ENCODE results near the gene ZDHHC14.
"Not testable (repeated sequence)": the region's sequence is repeated elsewhere in the genome, so short reads cannot be mapped to it uniquely, and the experiment has no call there.

The ZDHHC14 gene

DNA sequence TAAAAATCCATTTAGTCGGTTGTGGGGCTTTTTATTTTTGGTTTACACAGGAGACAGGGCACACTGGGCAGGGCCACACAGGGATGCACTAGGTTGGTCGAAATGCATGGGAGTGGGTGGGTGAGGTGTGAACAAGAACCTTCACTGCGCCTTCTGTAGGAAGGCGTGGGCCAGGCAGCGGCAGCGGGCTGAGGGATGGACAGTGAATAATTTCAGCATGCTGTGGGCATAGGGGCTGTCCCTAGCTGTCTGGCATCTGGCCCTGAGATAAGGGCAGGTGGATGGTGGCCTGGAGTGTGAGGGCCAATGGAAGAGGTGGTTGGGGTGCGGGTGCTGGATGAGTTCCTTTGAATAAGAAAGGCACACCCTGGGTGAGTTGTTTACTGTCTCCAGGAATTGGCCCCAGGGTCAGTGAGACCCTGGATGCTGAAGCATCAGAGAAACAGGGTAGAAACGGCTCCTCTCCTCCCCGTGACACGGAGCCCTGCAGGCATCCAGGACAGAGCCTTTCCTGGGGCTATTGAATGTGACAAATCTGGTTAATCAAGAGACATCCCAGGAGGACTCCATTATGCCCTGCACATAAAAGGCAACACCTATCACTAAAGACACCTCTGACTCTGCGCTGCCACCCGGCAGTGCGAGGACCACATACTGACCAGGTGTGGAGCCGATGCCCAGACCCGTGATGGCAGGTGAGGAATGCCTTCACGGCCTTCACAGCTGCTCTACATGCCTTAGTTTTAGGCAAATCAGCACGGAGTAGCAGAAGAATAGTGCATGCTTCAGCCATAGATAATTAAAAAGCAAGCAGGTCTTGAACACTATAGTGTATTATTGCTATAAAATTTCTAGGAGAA is 319.0 kb downstream of the ZDHHC14 start:
- H3K27ac ChIP-seq (ENCODE audit: low read depth, low read length) = no peak overlapping the region
- no peaks in the 10 kb centered on the region for H3K36me3 ChIP-seq (ENCODE audit: insufficient read depth, low read length)
- H3K4me3 ChIP-seq (ENCODE audit: low read depth, low read length) = no peak overlapping the region
- H3K4me1 ChIP-seq (ENCODE audit: control insufficient read depth, insufficient read depth, low read length, unreplicated experiment) = no peaks in the 10 kb centered on the region
- no peak overlapping the region for H2AFZ ChIP-seq (ENCODE audit: low read length, unreplicated experiment)
- H3K27me3 ChIP-seq (ENCODE audit: insufficient read depth, low read length) = peaks cover 33% of the 10 kb centered on the region
- H3K79me2 ChIP-seq (ENCODE audit: control insufficient read depth, insufficient read depth, low read length, unreplicated experiment) = no peaks in the 10 kb centered on the region

DNA sequence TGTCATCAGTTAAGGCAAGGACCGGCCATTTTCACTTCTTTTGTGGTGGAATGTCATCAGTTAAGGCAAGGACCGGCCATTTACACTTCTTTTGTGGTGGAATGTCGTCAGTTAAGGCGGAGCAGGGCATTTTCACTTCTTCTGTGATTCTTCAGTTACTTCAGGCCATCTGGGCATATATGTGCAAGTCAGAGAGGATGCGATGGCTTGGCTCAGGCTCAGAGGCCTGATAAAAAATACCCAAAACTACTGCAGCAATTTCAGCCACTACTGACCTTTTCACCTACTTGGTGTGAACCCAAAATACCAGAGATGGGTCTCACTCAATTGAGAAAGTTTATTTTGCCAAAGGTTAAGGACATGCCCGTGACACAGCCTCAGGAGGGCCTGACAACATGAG is 325.4 kb downstream of the ZDHHC14 start:
- not testable (repeated sequence) for H3K27ac ChIP-seq (ENCODE audit: low read depth, low read length); H3K79me2 ChIP-seq (ENCODE audit: control insufficient read depth, insufficient read depth, low read length, unreplicated experiment); H2AFZ ChIP-seq (ENCODE audit: low read length, unreplicated experiment); H3K36me3 ChIP-seq (ENCODE audit: insufficient read depth, low read length); H3K27me3 ChIP-seq (ENCODE audit: insufficient read depth, low read length); H3K4me1 ChIP-seq (ENCODE audit: control insufficient read depth, insufficient read depth, low read length, unreplicated experiment); H3K4me3 ChIP-seq (ENCODE audit: low read depth, low read length)

DNA sequence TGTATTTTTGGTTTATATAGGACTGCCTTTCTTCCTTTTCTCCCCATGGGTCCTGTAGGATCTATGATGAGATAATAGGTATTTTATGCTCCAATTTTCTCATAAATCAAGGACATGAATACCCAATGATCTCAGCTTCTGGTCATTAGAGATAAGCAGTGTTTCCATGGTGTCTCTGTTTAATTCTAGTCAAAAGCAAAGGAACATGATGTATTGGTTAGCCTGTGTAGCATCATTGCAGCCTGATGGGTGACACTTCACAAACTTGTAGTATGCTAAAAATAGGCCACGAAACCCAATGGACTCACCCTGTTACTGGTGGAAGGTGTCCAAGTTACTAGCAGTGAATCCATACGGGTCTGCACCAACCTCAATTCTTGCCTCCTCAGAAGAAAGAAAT is 325.9 kb downstream of the ZDHHC14 start:
- peaks cover 7% of the 10 kb centered on the region for H3K4me1 ChIP-seq (ENCODE audit: control insufficient read depth, insufficient read depth, low read length, unreplicated experiment)
- H3K79me2 ChIP-seq (ENCODE audit: control insufficient read depth, insufficient read depth, low read length, unreplicated experiment) = no peaks in the 10 kb centered on the region
- no peaks in the 10 kb centered on the region for H3K27me3 ChIP-seq (ENCODE audit: insufficient read depth, low read length)
- H3K36me3 ChIP-seq (ENCODE audit: insufficient read depth, low read length) = no peaks in the 10 kb centered on the region
- no peak overlapping the region for H3K27ac ChIP-seq (ENCODE audit: low read depth, low read length)
- no peak overlapping the region for H2AFZ ChIP-seq (ENCODE audit: low read length, unreplicated experiment)
- no peak overlapping the region for H3K4me3 ChIP-seq (ENCODE audit: low read depth, low read length)

DNA sequence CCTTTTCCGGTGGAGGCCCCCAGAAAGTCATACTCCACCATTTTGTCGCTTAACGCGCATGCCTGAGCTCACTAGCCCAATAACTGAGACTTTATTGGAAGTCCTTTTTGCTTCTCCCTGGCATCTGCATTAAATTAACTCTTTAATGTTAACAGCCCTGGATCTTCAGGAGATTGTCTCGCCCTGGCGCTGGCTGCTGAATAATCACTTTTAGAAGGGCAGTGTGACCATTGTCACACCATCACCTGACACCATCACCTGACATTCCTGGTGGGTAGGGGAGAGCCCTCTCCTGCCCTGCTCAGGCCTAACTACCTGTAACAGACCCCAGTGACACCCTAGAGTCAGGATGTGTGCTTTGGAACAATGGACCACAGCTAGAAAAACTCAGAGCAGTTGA is 326.6 kb downstream of the ZDHHC14 start:
- H3K27ac ChIP-seq (ENCODE audit: low read depth, low read length) = no peak overlapping the region
- H3K27me3 ChIP-seq (ENCODE audit: insufficient read depth, low read length) = no peaks in the 10 kb centered on the region
- peaks cover 7% of the 10 kb centered on the region for H3K4me1 ChIP-seq (ENCODE audit: control insufficient read depth, insufficient read depth, low read length, unreplicated experiment)
- no peaks in the 10 kb centered on the region for H3K79me2 ChIP-seq (ENCODE audit: control insufficient read depth, insufficient read depth, low read length, unreplicated experiment)
- no peak overlapping the region for H2AFZ ChIP-seq (ENCODE audit: low read length, unreplicated experiment)
- H3K4me3 ChIP-seq (ENCODE audit: low read depth, low read length) = no peak overlapping the region
- no peaks in the 10 kb centered on the region for H3K36me3 ChIP-seq (ENCODE audit: insufficient read depth, low read length)

DNA sequence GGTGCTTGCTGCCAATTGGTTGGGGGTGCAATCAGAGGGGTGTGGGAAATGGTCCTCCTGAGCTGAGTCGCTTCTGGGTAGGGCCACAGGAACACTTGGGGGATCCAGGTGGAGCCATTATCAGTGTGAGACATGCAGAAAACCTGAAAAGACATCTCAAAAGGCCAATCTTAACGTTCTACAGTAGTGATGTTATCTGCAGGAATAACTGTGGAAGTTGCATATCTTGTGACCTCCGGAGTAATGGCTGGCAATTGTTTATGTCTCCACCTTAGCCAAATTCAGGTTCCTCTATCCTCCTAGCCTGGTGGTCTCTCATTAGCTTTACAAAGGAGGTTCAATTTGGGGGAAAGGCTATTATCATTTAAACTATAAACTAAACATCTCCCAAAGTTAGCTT is 327.2 kb downstream of the ZDHHC14 start:
- H3K36me3 ChIP-seq (ENCODE audit: insufficient read depth, low read length) = no peaks in the 10 kb centered on the region

DNA sequence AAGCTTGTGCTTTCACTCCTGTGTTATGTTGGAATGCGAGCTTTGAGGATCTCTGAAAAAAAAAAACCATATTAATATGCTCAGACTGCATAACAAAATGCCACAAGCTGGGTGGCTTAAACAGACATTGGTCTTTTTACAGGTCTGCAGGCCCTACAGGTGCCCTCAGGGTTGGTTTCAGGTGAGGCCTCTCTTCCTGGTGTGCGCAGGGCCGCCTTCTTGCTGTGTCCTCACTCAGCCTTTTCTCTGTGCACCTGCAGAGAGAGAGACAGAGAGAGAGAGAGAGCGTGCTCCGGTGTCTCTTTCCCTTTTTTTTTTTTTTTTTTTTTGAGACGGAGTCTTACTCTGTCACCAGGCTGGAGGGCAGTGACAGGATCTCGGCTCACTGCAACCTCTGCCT is 327.9 kb downstream of the ZDHHC14 start:
- peaks cover 7% of the 10 kb centered on the region for H3K4me1 ChIP-seq (ENCODE audit: control insufficient read depth, insufficient read depth, low read length, unreplicated experiment)
- H3K27ac ChIP-seq (ENCODE audit: low read depth, low read length) = no peak overlapping the region
- no peaks in the 10 kb centered on the region for H3K27me3 ChIP-seq (ENCODE audit: insufficient read depth, low read length)
- H3K4me3 ChIP-seq (ENCODE audit: low read depth, low read length) = no peak overlapping the region
- no peak overlapping the region for H2AFZ ChIP-seq (ENCODE audit: low read length, unreplicated experiment)
- H3K36me3 ChIP-seq (ENCODE audit: insufficient read depth, low read length) = no peaks in the 10 kb centered on the region
- no peaks in the 10 kb centered on the region for H3K79me2 ChIP-seq (ENCODE audit: control insufficient read depth, insufficient read depth, low read length, unreplicated experiment)

More for the DNA sequence above, 327.2 kb downstream of the ZDHHC14 start:
- H3K79me2 ChIP-seq (ENCODE audit: control insufficient read depth, insufficient read depth, low read length, unreplicated experiment) = no peaks in the 10 kb centered on the region
- no peak overlapping the region for H3K4me3 ChIP-seq (ENCODE audit: low read depth, low read length)
- no peak overlapping the region for H3K27ac ChIP-seq (ENCODE audit: low read depth, low read length)
- H3K27me3 ChIP-seq (ENCODE audit: insufficient read depth, low read length) = no peaks in the 10 kb centered on the region
- peaks cover 7% of the 10 kb centered on the region for H3K4me1 ChIP-seq (ENCODE audit: control insufficient read depth, insufficient read depth, low read length, unreplicated experiment)
- H2AFZ ChIP-seq (ENCODE audit: low read length, unreplicated experiment) = no peak overlapping the region

DNA sequence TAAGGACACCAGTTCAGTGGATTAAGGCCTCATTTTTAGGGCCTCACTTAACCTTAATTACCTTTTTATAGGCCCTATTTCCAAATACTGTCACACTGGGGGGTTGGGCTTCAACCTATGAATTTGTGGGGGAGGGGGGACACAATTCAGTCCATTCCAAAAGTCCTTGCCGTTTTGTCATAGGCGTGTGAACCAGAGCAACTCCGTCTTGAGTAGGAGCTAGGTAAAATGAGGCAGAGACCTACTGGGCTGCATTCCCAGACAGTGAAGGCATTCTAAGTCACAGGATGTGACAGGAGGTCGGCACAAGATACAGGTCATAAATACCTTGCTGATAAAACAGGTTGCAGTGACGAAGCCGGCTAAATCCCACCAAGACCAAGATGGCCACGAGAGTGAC is 328.6 kb downstream of the ZDHHC14 start:
- no peak overlapping the region for H3K4me3 ChIP-seq (ENCODE audit: low read depth, low read length)
- no peaks in the 10 kb centered on the region for H3K79me2 ChIP-seq (ENCODE audit: control insufficient read depth, insufficient read depth, low read length, unreplicated experiment)
- peaks cover 7% of the 10 kb centered on the region for H3K4me1 ChIP-seq (ENCODE audit: control insufficient read depth, insufficient read depth, low read length, unreplicated experiment)
- H3K27ac ChIP-seq (ENCODE audit: low read depth, low read length) = no peak overlapping the region
- no peaks in the 10 kb centered on the region for H3K36me3 ChIP-seq (ENCODE audit: insufficient read depth, low read length)
- no peak overlapping the region for H2AFZ ChIP-seq (ENCODE audit: low read length, unreplicated experiment)
- no peaks in the 10 kb centered on the region for H3K27me3 ChIP-seq (ENCODE audit: insufficient read depth, low read length)

DNA sequence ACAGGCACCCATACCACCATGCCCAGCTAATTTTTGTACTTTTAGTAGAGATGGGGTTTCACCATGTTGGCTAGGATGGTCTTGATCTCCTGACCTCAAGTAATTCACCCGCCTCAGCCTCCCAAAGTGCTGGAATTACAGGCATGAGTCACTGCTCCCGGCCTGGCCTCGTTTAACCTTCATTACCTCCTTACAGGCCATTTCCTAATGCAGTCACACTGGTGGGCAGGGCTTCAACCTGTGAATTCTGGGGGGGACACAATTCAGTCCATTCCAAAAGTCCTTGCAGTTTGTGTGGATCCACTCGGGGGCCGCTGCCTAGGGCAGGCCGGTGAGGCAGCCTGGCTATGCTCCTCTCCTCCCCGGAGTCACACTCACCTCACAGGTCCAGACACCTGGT is 329.6 kb downstream of the ZDHHC14 start:
- H3K27me3 ChIP-seq (ENCODE audit: insufficient read depth, low read length) = no peaks in the 10 kb centered on the region
- no peaks in the 10 kb centered on the region for H3K79me2 ChIP-seq (ENCODE audit: control insufficient read depth, insufficient read depth, low read length, unreplicated experiment)
- no peak overlapping the region for H3K4me3 ChIP-seq (ENCODE audit: low read depth, low read length)
- no peak overlapping the region for H3K27ac ChIP-seq (ENCODE audit: low read depth, low read length)
- H3K4me1 ChIP-seq (ENCODE audit: control insufficient read depth, insufficient read depth, low read length, unreplicated experiment) = peaks cover 13% of the 10 kb centered on the region
- no peak overlapping the region for H2AFZ ChIP-seq (ENCODE audit: low read length, unreplicated experiment)
- no peaks in the 10 kb centered on the region for H3K36me3 ChIP-seq (ENCODE audit: insufficient read depth, low read length)

DNA sequence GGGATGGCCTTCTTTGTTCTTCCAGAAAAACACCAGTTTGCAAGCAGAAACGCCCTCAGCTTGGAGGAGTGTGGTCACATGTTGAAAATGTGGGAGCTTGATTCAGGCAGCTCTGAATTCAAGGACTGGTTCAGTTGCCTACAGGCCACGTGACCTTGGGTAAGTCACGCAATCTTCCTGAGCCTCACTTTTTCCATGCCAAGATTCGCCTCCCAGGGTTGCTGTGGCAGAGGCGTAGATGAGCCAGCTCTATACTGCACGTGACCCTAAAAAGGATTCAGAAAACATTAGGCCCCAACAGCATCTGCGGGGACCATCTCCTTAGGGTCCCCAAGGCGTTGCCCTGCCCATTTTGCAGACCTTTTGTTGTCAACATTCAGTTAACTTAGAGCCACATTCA is 330.1 kb downstream of the ZDHHC14 start:
- Histone ChIP-seq H3K27me3 (ENCODE audit: insufficient read depth, low read length) (no peaks in the 10 kb centered on the region), H3K4me1 (ENCODE audit: control insufficient read depth, insufficient read depth, low read length, unreplicated experiment) (peaks cover 16% of the 10 kb centered on the region), H3K27ac (ENCODE audit: low read depth, low read length) (no peak overlapping the region), H3K36me3 (ENCODE audit: insufficient read depth, low read length) (no peaks in the 10 kb centered on the region), H2AFZ (ENCODE audit: low read length, unreplicated experiment) (no peak overlapping the region), H3K79me2 (ENCODE audit: control insufficient read depth, insufficient read depth, low read length, unreplicated experiment) (no peaks in the 10 kb centered on the region), H3K4me3 (ENCODE audit: low read depth, low read length) (no peak overlapping the region)

DNA sequence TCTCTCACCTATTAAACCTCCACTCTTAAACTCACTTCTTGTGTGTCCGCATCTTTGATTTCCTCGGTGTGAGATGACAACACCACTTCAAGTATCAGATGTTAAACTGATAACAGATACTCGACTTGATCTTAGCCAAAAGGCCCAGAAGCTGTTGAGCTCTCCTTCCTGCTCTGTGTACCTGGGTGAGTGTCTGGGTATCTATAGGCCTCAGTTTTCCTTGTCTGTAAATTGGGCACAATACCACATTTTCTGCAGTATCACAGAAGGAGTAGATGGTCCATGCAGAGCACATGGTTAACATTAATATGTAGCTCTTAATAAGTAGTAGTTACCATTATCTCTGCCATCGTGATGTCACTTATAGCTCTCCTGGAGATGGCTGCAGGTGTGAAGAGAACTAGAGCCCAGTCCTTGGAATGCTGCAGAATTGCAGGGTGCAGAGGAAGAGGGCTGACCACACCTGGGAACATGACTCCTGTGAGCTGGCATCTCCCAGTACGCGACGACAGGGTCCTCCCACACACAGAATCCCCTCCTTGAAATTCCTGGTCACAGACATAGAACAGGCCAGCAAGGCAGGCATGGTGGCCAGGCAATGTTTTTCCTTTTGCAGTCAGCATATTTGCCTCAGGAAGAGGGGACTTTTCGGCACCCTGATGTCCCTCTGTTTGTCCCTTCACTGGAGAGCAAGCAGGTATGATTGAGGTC is 331.8 kb downstream of the ZDHHC14 start:
- no peaks in the 10 kb centered on the region for H3K79me2 ChIP-seq (ENCODE audit: control insufficient read depth, insufficient read depth, low read length, unreplicated experiment)
- no peak overlapping the region for H3K27ac ChIP-seq (ENCODE audit: low read depth, low read length)
- H3K36me3 ChIP-seq (ENCODE audit: insufficient read depth, low read length) = no peaks in the 10 kb centered on the region
- H2AFZ ChIP-seq (ENCODE audit: low read length, unreplicated experiment) = no peak overlapping the region
- peaks cover 21% of the 10 kb centered on the region for H3K4me1 ChIP-seq (ENCODE audit: control insufficient read depth, insufficient read depth, low read length, unreplicated experiment)
- no peaks in the 10 kb centered on the region for H3K27me3 ChIP-seq (ENCODE audit: insufficient read depth, low read length)
- H3K4me3 ChIP-seq (ENCODE audit: low read depth, low read length) = no peak overlapping the region

All from ACC112 (cell line).